CD14-positive monocyte (primary cell): Measurements from ENCODE around the gene WFS1. TPM values are rescaled to one million over a fixed set of nuclear protein-coding genes. Genes with fewer than 3 reads are reported as not detected.
A peak's percentile ranks its signal among the peaks of the same experiment; 100 is the strongest.

Experiments used
- DNase-seq, 3 donors: peaks; one replicate each; pipeline ENCODE4 v3.0.0-alpha.2; 2011 to 2022
- H2AFZ ChIP-seq: 2 replicates; pipeline ENCODE4 v1.6.0; 2012; ENCODE audit warnings: mild to moderate bottlenecking, low read depth, low read length, inconsistent platforms; ENCODE audit not compliant: insufficient read depth, poor library complexity, severe bottlenecking
- H3K27ac ChIP-seq, 2 donors: 1 replicate in 1 of 2; 2 replicates in 1 of 2; pipeline ENCODE4 v1.5.1; 2012 to 2013; ENCODE audit warnings: low read length in 2 of 2, control low read depth in 1 of 2, inconsistent platforms in 1 of 2, low read depth in 1 of 2, mild to moderate bottlenecking in 1 of 2
- H3K27me3 ChIP-seq, 2 donors: one replicate each; pipeline versions ENCODE4 v1.6.0 to v1.6.1; 2011 to 2013; ENCODE audit warnings: low read length in 2 of 2; ENCODE audit not compliant: control insufficient read depth in 2 of 2, insufficient read depth in 2 of 2
- H3K36me3 ChIP-seq, 2 donors: replicated peaks in 1 of 2; 1 replicate in 1 of 2; 2 replicates in 1 of 2; pipeline versions ENCODE4 v1.5.1 to v1.6.1; 2012 to 2013; ENCODE audit warnings: low read length in 2 of 2, control low read depth in 1 of 2, inconsistent platforms in 1 of 2, mild to moderate bottlenecking in 1 of 2; ENCODE audit not compliant: insufficient read depth in 2 of 2, control insufficient read depth in 1 of 2
- H3K4me1 ChIP-seq, 2 donors: 1 replicate in 1 of 2; 2 replicates in 1 of 2; pipeline versions ENCODE4 v1.5.1 to v1.6.1; 2012 to 2013; ENCODE audit warnings: low read length in 2 of 2, control low read depth in 1 of 2, inconsistent platforms in 1 of 2, mild to moderate bottlenecking in 1 of 2, moderate library complexity in 1 of 2; ENCODE audit not compliant: insufficient read depth in 2 of 2, control insufficient read depth in 1 of 2
- H3K4me2 ChIP-seq: replicated peaks from 2 replicates; pipeline ENCODE3; 2012; ENCODE audit warnings: low read length, moderate library complexity, mild to moderate bottlenecking; ENCODE audit not compliant: poor library complexity, severe bottlenecking; ENCODE audit errors: extremely low read depth
- H3K4me3 ChIP-seq, 3 experiments: fragments of 200-600 bp in 1 of 3; sonication (generic) in 1 of 3; replicated peaks in 1 of 3; 1 replicate in 2 of 3; 2 replicates in 1 of 3; pipeline ENCODE4 v1.5.1; 2011 to 2013; ENCODE audit warnings: low read length in 3 of 3, mild to moderate bottlenecking in 3 of 3, control low read depth in 2 of 3, low read depth in 2 of 3, inconsistent platforms in 1 of 3, moderate library complexity in 1 of 3
- H3K79me2 ChIP-seq: 2 replicates; pipeline ENCODE4 v1.6.0; 2012; ENCODE audit warnings: mild to moderate bottlenecking, control low read depth, inconsistent platforms, low read length, moderate library complexity; ENCODE audit not compliant: insufficient read depth
- H3K9ac ChIP-seq: 2 replicates; pipeline ENCODE4 v1.6.0; 2017; ENCODE audit warnings: low read length, mild to moderate bottlenecking; ENCODE audit not compliant: insufficient read depth, poor library complexity, severe bottlenecking
- H3K9me3 ChIP-seq, 2 donors: replicated peaks in 1 of 2; 1 replicate in 1 of 2; 2 replicates in 1 of 2; pipeline versions ENCODE4 v1.5.1 to v1.6.1; 2012 to 2013; ENCODE audit warnings: low read length in 2 of 2, control low read depth in 1 of 2; ENCODE audit not compliant: control insufficient read depth in 1 of 2, insufficient read depth in 1 of 2
- H4K20me1 ChIP-seq: 2 replicates; pipeline ENCODE4 v1.6.0; 2012; ENCODE audit warnings: mild to moderate bottlenecking, low read length, control low read depth, moderate library complexity; ENCODE audit not compliant: insufficient read depth
- H3K27ac Mint-ChIP-seq, 7 donors: one replicate each; pipeline ENCODE4 v1.8.0; 2020; ENCODE audit warnings: mild to moderate bottlenecking in 7 of 7, mixed read lengths in 7 of 7, moderate library complexity in 6 of 7, inconsistent platforms in 2 of 7
- H3K27me3 Mint-ChIP-seq, 3 donors: one replicate each; pipeline ENCODE4 v1.8.0; 2021 to 2022; ENCODE audit warnings: low read depth in 3 of 3, mild to moderate bottlenecking in 3 of 3, mixed read lengths in 3 of 3, moderate library complexity in 3 of 3, inconsistent platforms in 1 of 3
- H3K36me3 Mint-ChIP-seq, 2 donors: one replicate each; pipeline ENCODE4 v1.8.0; 2020; ENCODE audit warnings: mixed read lengths in 2 of 2, inconsistent platforms in 1 of 2, mild to moderate bottlenecking in 1 of 2
- H3K4me1 Mint-ChIP-seq: one replicate; pipeline ENCODE4 v1.8.0; 2020; ENCODE audit warnings: mild to moderate bottlenecking, mixed read lengths
- H3K4me3 Mint-ChIP-seq, 2 donors: one replicate each; pipeline ENCODE4 v1.8.0; 2020; ENCODE audit warnings: mild to moderate bottlenecking in 2 of 2, mixed read lengths in 2 of 2, moderate library complexity in 1 of 2
- H3K9me3 Mint-ChIP-seq, 7 donors: one replicate each; pipeline ENCODE4 v1.8.0; 2020 to 2022; ENCODE audit warnings: mixed read lengths in 7 of 7, mild to moderate bottlenecking in 6 of 7, moderate library complexity in 6 of 7, inconsistent platforms in 2 of 7
- CTCF ChIP-seq: fragments of 200-600 bp; IDR thresholded peaks from one replicate; pipeline ENCODE4 v1.8.0; 2022; ENCODE audit warnings: antibody characterized with exemption, mild to moderate bottlenecking
- WGBS: methylation state at CpG from one replicate; pipeline ENCODE4 v1.1.5; 2013; ENCODE audit warnings: missing lambda C conversion rate; ENCODE audit not compliant: insufficient coverage; 5-methylcytosine and 5-hydroxymethylcytosine counted together
- intact Hi-C, 2 donors: fragments of 100-400 bp; cut with micrococcal nuclease; formaldehyde crosslinking; loops; one replicate each; pipeline versions ENCODE4 v1.15.0 to v1.15.1; 2023
- polyA plus RNA-seq, 3 donors: library from polyadenylated mRNA; depleted of rRNA in 1 of 3; unstranded in 2 of 3; stranded (reverse) in 1 of 3; fragments of 300-500 nt in 2 of 3; fragments of >200 nt in 1 of 3; fragmentation: Illumina TruSeq in 2 of 3; gene quantifications; 1 replicate in 2 of 3; 2 replicates in 1 of 3; pipeline ENCODE4 v1.2.3, GENCODE V29; 2012 to 2021

WFS1 gene
- polyA plus RNA-seq, 3 donors = 0.39 to 1.8 (median 0.93) TPM

DNA sequence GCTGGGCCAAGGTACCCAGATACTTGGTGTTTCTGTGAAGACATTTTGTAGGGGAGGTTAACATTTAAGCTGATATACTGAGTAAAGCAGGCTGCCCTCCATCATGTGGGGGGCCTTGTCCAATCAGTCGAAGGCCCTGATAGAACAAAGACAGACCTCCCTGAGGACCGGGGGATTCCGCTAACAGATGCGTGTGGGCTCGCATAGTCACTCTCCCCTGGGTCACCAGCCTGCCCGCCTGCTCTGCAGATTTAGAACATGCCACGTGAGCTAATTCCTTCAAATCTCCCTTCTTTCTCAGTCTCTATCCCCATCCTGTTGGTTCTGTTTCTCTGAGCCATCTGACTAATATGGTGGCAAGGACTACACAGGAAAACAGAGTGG is 60.7 kb downstream of the WFS1 start:
- DNase-seq = no peak
- no peaks in the 10 kb centered on the region for H3K36me3 Mint-ChIP-seq
- no peak overlapping the region for H3K27ac ChIP-seq
- H3K79me2 ChIP-seq = no peaks in the 10 kb centered on the region
- H3K4me1 Mint-ChIP-seq = no peaks in the 10 kb centered on the region
- peaks cover 4 to 26% (median 15%) of the 10 kb centered on the region in 7 donors for H3K9me3 Mint-ChIP-seq
- H3K27me3 Mint-ChIP-seq = peaks cover 19 to 22% (median 20%) of the 10 kb centered on the region in 3 donors
- H2AFZ ChIP-seq = no peak overlapping the region
- TF ChIP-seq CTCF = no peak
- no peaks in the 10 kb centered on the region for H3K36me3 ChIP-seq
- no peak overlapping the region for H3K4me2 ChIP-seq
- H4K20me1 ChIP-seq = no peaks in the 10 kb centered on the region
- intact Hi-C loops = no loop called here
- no peaks in the 10 kb centered on the region for H3K4me1 ChIP-seq
- H3K4me3 ChIP-seq = no peak overlapping the region
- peaks cover 0 to 17% of the 10 kb centered on the region in 2 donors for H3K9me3 ChIP-seq
- H3K27ac Mint-ChIP-seq = no peak overlapping the region
- H3K27me3 ChIP-seq = peaks cover 0 to 8% of the 10 kb centered on the region in 2 donors
- no peak overlapping the region for H3K9ac ChIP-seq
- H3K4me3 Mint-ChIP-seq = no peak overlapping the region
- WGBS = 93% methylated on average over 6 of the region's 7 CpGs

- TF ChIP-seq CTCF = no peak
- no peak overlapping the region for H2AFZ ChIP-seq
- H3K36me3 Mint-ChIP-seq = no peaks in the 10 kb centered on the region
- H3K9me3 Mint-ChIP-seq = peaks cover 4 to 26% (median 13%) of the 10 kb centered on the region in 7 donors
- peaks cover 0 to 3% of the 10 kb centered on the region in 2 donors for H3K27me3 ChIP-seq
- peaks cover 0 to 17% of the 10 kb centered on the region in 2 donors for H3K9me3 ChIP-seq
- no peaks in the 10 kb centered on the region for H3K79me2 ChIP-seq
- no peak overlapping the region for H3K27ac Mint-ChIP-seq
- 78% methylated on average over 4 of the region's 8 CpGs for WGBS
- no peaks in the 10 kb centered on the region for H4K20me1 ChIP-seq
- no peak overlapping the region for H3K4me2 ChIP-seq
- no peak overlapping the region for H3K9ac ChIP-seq
- H3K36me3 ChIP-seq = no peaks in the 10 kb centered on the region
- H3K4me3 Mint-ChIP-seq = no peak overlapping the region
- peaks cover 15 to 20% (median 17%) of the 10 kb centered on the region in 3 donors for H3K27me3 Mint-ChIP-seq
- intact Hi-C loops = no loop called here
- H3K4me3 ChIP-seq = no peak overlapping the region
- H3K4me1 ChIP-seq = no peaks in the 10 kb centered on the region
- DNase-seq = peak in 1 of 3 donors; percentile 1
- H3K4me1 Mint-ChIP-seq = no peaks in the 10 kb centered on the region
- H3K27ac ChIP-seq = no peak overlapping the region
These were observed 61.4 kb downstream of the WFS1 start for GRCh38 chr4:6331018-6331417.
